Chondrocyte (in vitro differentiated cells): ENCODE results near the gene DBX2. TPM values are rescaled to one million over a fixed set of nuclear protein-coding genes. Genes with fewer than 3 reads are reported as not detected.
"Not testable (repeated sequence)": the region's sequence is repeated elsewhere in the genome, so short reads cannot be mapped to it uniquely, and the experiment has no call there.

Source experiments
- DNase-seq: peaks from one replicate; pipeline ENCODE4 v3.0.0; 2021; ENCODE audit warnings: mixed read lengths, low spot score
- H3K27ac Mint-ChIP-seq: one replicate; pipeline ENCODE4 v1.8.0; 2021; ENCODE audit warnings: mild to moderate bottlenecking, moderate library complexity, mixed read lengths; ENCODE audit not compliant: unreplicated experiment
- H3K27me3 Mint-ChIP-seq: 2 replicates; pipeline ENCODE4 v1.8.0; 2021; ENCODE audit warnings: low read depth, mixed read lengths
- H3K36me3 Mint-ChIP-seq: 2 replicates; pipeline ENCODE4 v1.8.0; 2021; ENCODE audit warnings: low read depth, mixed read lengths
- H3K4me1 Mint-ChIP-seq: 2 replicates; pipeline ENCODE4 v1.8.0; 2021; ENCODE audit warnings: low read depth, mild to moderate bottlenecking, mixed read lengths
- H3K4me3 Mint-ChIP-seq: one replicate; pipeline ENCODE4 v1.8.0; 2021; ENCODE audit warnings: mild to moderate bottlenecking, moderate library complexity, mixed read lengths; ENCODE audit not compliant: unreplicated experiment
- H3K9me3 Mint-ChIP-seq: 2 replicates; pipeline ENCODE4 v1.8.0; 2021; ENCODE audit warnings: low read depth, mixed read lengths
- CTCF ChIP-seq: fragments of 200-600 bp; sonication (generic); IDR thresholded peaks from 2 replicates; pipeline ENCODE4 v1.5.0; 2021; ENCODE audit warnings: antibody characterized with exemption, mild to moderate bottlenecking, moderate library complexity
- long read RNA-seq: library from polyadenylated mRNA; stranded (forward); transcript quantifications from one replicate; pipeline ENCODE4 v2.0.0, GENCODE V29; 2021
- total RNA-seq: library from RNA; stranded (reverse); gene quantifications from 3 replicates; pipeline ENCODE4 v1.2.1, GENCODE V29; 2021

DBX2 gene
- total RNA-seq = not detected in 3 replicates
- long read RNA-seq = 0 reads

DNA sequence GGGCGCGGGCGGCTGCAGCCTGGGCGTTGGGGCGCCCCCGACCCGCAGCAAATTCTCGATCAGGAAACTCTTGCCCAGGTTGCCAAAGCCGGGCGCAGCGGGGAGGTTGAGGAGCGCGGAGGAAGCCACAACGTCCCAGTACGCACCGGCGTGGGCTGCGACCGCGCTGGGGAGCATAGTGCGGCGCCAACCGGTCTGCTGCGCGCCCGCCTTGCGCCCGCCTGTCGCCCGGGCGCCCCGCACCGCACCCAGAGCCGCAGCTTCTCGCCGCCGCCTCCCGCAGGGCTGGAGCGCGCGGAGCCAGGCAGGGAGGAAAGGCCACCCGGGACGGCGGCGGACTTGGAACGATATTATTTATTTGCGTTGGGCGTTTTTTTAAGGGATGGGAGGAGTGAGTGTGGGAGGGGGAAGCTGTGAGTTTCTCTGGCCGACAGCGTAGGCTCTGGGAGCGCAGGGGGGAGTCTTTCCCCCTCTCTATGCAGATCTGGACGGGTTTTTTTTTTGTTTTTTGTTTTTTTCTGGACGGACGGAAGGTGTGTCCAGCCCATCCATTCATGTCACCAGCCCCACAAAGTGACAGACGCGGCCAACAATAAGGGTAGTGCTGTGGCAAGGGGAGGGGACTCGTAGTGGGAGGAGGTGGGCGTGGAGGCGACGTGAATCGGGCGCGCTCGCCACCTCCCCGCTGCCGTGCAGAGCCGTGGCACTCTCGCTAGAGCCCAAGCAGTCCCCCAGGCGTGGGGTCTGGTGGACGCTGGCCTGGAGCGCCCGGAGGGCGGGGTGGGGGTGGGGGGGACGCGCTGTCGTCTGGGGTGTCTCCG lies at the start of gene DBX2:
Gene DBX2 (minus strand): TSS at position 349 of the 821 bp plus-strand sequence. CDS start 172 bp downstream, at position 177.
- Mint-ChIP-seq H3K36me3 (no peaks in the 10 kb centered on the region), H3K27me3 (peaks cover 73% of the 10 kb centered on the region), H3K4me3 (peak within 1 kb of the TSS; percentile 67), H3K27ac (no peak within 1 kb of the TSS), H3K4me1 (peaks cover 7% of the 10 kb centered on the region), H3K9me3 (no peaks in the 10 kb centered on the region)
- TF ChIP-seq CTCF = no peak
- peak; percentile 68 for DNase-seq

DNA sequence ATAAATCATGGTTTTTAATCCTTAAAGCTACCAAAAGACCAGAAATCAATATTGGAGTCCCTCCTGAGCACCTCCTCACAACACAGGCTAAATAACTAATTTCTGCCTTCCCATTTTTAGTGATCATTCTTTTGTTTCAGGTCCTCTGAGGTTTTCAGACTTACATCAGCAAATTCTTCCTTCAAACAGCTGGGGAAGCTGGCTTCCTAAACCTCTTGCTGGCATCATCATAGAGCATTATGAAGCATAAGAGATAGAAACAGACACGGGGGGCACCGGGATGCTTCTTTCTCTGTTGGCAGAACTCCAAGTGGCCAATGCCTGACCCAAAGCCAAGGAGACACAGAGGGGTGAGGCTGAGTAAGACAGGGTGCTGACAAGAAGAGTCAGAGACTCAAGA lies 47.9 kb upstream of the DBX2 start:
- TF ChIP-seq CTCF = no peak
- Mint-ChIP-seq H3K4me3 (no peak overlapping the region), H3K27me3 (peaks cover 12% of the 10 kb centered on the region), H3K9me3 (no peaks in the 10 kb centered on the region), H3K4me1 (peaks cover 9% of the 10 kb centered on the region), H3K27ac (no peak overlapping the region), H3K36me3 (no peaks in the 10 kb centered on the region)
- no peak for DNase-seq

GRCh38 chr12:45095417-45095816 lies 44.5 kb upstream of the DBX2 start:
- H3K9me3 Mint-ChIP-seq, H3K36me3 Mint-ChIP-seq, H3K27ac Mint-ChIP-seq, H3K4me3 Mint-ChIP-seq, DNase-seq: not testable (repeated sequence)
- H3K27me3 Mint-ChIP-seq = peaks cover 14% of the 10 kb centered on the region
- peaks cover 18% of the 10 kb centered on the region for H3K4me1 Mint-ChIP-seq

DNA sequence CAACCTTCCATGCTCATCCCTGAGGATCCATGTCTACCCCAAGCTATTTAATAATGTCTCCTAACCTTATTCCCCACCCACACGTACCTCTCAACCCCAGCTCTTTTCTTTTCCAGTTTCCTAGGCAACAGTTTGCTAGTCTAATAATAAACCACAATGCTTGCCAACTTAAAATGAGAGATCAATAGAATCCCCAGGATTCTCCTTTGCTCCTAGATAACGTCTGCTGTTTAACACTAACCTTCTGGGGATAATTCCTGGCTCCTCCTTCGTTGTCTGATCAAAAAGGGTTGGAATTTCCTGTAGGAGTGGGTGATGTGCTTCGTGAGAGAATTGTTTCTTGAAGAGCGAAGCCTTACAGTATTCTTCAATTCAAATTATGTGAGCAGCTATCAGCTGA lies 42.2 kb upstream of the DBX2 start:
- Mint-ChIP-seq H3K27ac (no peak overlapping the region), H3K36me3 (no peaks in the 10 kb centered on the region), H3K4me3 (no peak overlapping the region), H3K9me3 (no peaks in the 10 kb centered on the region), H3K4me1 (peaks cover 9% of the 10 kb centered on the region), H3K27me3 (peaks cover 17% of the 10 kb centered on the region)
- no peak for DNase-seq
- TF ChIP-seq CTCF = no peak

GRCh38 chr12:45089411-45090075 lies 38.6 kb upstream of the DBX2 start:
- Mint-ChIP-seq H3K27me3 (peaks cover 17% of the 10 kb centered on the region), H3K36me3 (peaks cover 2% of the 10 kb centered on the region), H3K4me3 (no peak overlapping the region), H3K27ac (no peak overlapping the region), H3K9me3 (peaks cover 7% of the 10 kb centered on the region), H3K4me1 (peaks cover 9% of the 10 kb centered on the region)
- no peak for DNase-seq
- no peak for TF ChIP-seq CTCF
